ENCODE measurements around the gene PVR.

Gene PVR

GRCh38 chr19:44600466-44600865, 43.2 kb upstream of the PVR start:
- Histone ChIP-seq H3K4me3 (no peak overlapping the region), H3K36me3 (no peaks in the 10 kb centered on the region), H3K9me3 (peaks cover 0 to 9% (median 5%) of the 10 kb centered on the region in 3 donors), H3K27ac (no peak overlapping the region), H3K27me3 (peaks cover 0 to 17% of the 10 kb centered on the region in 2 donors), H3K4me1 (peaks cover 0 to 11% (median 0%) of the 10 kb centered on the region in 4 donors)
- intact Hi-C loops (cut with DNase I; ENCODE audit: low total_unique reads) = no loop called here
- DNase-seq = no peak
- TF ChIP-seq, protein P1, sequence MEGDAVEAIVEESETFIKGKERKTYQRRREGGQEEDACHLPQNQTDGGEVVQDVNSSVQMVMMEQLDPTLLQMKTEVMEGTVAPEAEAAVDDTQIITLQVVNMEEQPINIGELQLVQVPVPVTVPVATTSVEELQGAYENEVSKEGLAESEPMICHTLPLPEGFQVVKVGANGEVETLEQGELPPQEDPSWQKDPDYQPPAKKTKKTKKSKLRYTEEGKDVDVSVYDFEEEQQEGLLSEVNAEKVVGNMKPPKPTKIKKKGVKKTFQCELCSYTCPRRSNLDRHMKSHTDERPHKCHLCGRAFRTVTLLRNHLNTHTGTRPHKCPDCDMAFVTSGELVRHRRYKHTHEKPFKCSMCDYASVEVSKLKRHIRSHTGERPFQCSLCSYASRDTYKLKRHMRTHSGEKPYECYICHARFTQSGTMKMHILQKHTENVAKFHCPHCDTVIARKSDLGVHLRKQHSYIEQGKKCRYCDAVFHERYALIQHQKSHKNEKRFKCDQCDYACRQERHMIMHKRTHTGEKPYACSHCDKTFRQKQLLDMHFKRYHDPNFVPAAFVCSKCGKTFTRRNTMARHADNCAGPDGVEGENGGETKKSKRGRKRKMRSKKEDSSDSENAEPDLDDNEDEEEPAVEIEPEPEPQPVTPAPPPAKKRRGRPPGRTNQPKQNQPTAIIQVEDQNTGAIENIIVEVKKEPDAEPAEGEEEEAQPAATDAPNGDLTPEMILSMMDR (IDR thresholded peaks at IDR 0.05) = no peak

- Histone ChIP-seq H3K9me3 (peaks cover 0 to 9% (median 5%) of the 10 kb centered on the region in 3 donors), H3K4me3 (no peak overlapping the region), H3K27me3 (peaks cover 0 to 8% of the 10 kb centered on the region in 2 donors), H3K4me1 (peaks cover 0 to 11% (median 0%) of the 10 kb centered on the region in 4 donors), H3K36me3 (no peaks in the 10 kb centered on the region), H3K27ac (no peak overlapping the region)
- no peak for DNase-seq
- TF ChIP-seq, protein P1 (IDR thresholded peaks at IDR 0.05) = no peak
- intact Hi-C loops (cut with DNase I; ENCODE audit: low total_unique reads) = no loop called here
These were observed 41.6 kb upstream of the PVR start for GRCh38 chr19:44602081-44602480.

- Histone ChIP-seq H3K27me3 (peaks cover 0 to 9% of the 10 kb centered on the region in 2 donors), H3K27ac (no peak overlapping the region), H3K4me3 (no peak overlapping the region), H3K4me1 (peaks cover 0 to 11% (median 0%) of the 10 kb centered on the region in 4 donors), H3K9me3 (peaks cover 0 to 5% (median 1%) of the 10 kb centered on the region in 3 donors), H3K36me3 (no peaks in the 10 kb centered on the region)
- intact Hi-C loops (cut with DNase I; ENCODE audit: low total_unique reads) = no loop called here
- no peak for DNase-seq
- TF ChIP-seq, protein P1 (IDR thresholded peaks at IDR 0.05) = no peak
These were observed 40.3 kb upstream of the PVR start for GRCh38 chr19:44603201-44603945.

GRCh38 chr19:44604241-44604640, 39.5 kb upstream of the PVR start:
- peaks cover 0 to 11% (median 0%) of the 10 kb centered on the region in 4 donors for H3K4me1 ChIP-seq
- intact Hi-C loops (cut with DNase I; ENCODE audit: low total_unique reads) = no loop called here

DNA sequence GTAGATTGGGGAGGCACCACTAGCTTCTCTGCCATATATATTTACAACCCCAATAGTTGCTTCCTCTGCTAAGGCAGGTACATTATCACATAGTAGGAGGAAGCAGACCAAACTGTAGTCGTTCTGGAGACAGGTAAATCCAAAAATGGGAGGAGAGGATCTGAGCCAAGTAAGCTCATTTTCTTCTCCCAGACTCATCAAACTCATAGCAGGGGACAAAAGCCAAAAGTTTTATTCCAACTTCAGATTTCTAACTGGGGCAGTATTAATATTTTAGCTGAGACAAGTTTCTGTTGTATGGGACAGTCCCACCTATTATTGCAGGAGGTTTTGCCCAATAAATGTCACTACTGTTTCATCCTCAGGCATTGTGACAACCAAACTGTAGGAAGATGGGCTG, 38.2 kb upstream of the PVR start:
- Histone ChIP-seq H3K27me3 (peaks cover 0 to 5% of the 10 kb centered on the region in 2 donors), H3K4me1 (peaks cover 0 to 11% (median 0%) of the 10 kb centered on the region in 4 donors), H3K36me3 (no peaks in the 10 kb centered on the region), H3K4me3 (no peak overlapping the region), H3K9me3 (no peaks in the 10 kb centered on the region), H3K27ac (no peak overlapping the region)
- intact Hi-C loops (cut with DNase I; ENCODE audit: low total_unique reads) = no loop called here
- TF ChIP-seq, protein P1 (IDR thresholded peaks at IDR 0.05) = no peak
- no peak for DNase-seq

More at GRCh38 chr19:44604241-44604640, 39.5 kb upstream of the PVR start:
- Histone ChIP-seq H3K36me3 (no peaks in the 10 kb centered on the region), H3K4me3 (no peak overlapping the region), H3K27ac (no peak overlapping the region), H3K9me3 (no peaks in the 10 kb centered on the region), H3K27me3 (peaks cover 0 to 5% of the 10 kb centered on the region in 2 donors)
- DNase-seq = no peak
- TF ChIP-seq, protein P1 (IDR thresholded peaks at IDR 0.05) = no peak

Measured in tibial artery (tissue), 4 donors.